CD8-positive, alpha-beta memory T cell (primary cell): ENCODE results near the gene PDZD2. TPM values are rescaled to one million over a fixed set of nuclear protein-coding genes. Genes with fewer than 3 reads are reported as not detected.

Experiments
- CTCF ChIA-PET: fragments of 350-600 bp; sonication (Branson Sonifier 250); formaldehyde crosslinking; loops from one replicate; lab custom pipeline; 2021; ENCODE audit warnings: antibody characterized with exemption; lab: Charles Lee
- POLR2A ChIA-PET: fragments of 350-600 bp; sonication (Branson Sonifier 250); formaldehyde crosslinking; loops from one replicate; lab custom pipeline; 2021; ENCODE audit warnings: antibody characterized with exemption; lab: Charles Lee
- DNase-seq, 5 donors: peaks; one replicate each; pipeline versions ENCODE4 v3.0.0 to v3.0.0-alpha.2; 2020 to 2022; ENCODE audit warnings: mixed read lengths in 1 of 5
- H3K27ac ChIP-seq: one replicate; pipeline ENCODE4 v1.7.0; 2013; ENCODE audit warnings: low read depth, mild to moderate bottlenecking, low read length, moderate library complexity
- H3K27me3 ChIP-seq: 2 replicates; pipeline ENCODE4 v1.7.0; 2013; ENCODE audit warnings: low read length, mild to moderate bottlenecking; ENCODE audit not compliant: insufficient read depth, poor library complexity, severe bottlenecking
- H3K36me3 ChIP-seq: 2 replicates; pipeline ENCODE4 v1.7.0; 2013; ENCODE audit warnings: mild to moderate bottlenecking, low read length, moderate library complexity; ENCODE audit not compliant: insufficient read depth
- H3K4me1 ChIP-seq: 2 replicates; pipeline ENCODE4 v1.7.0; 2013; ENCODE audit warnings: mild to moderate bottlenecking, low read length, moderate library complexity; ENCODE audit not compliant: insufficient read depth
- H3K4me3 ChIP-seq: 2 replicates; pipeline ENCODE4 v1.7.0; 2013; ENCODE audit warnings: mild to moderate bottlenecking, low read length
- H3K9me3 ChIP-seq: 2 replicates; pipeline ENCODE4 v1.7.0; 2013; ENCODE audit warnings: mild to moderate bottlenecking, low read length
- H3K27ac Mint-ChIP-seq, 8 donors: one replicate each; pipeline ENCODE4 v1.8.0; 2020 to 2021; ENCODE audit warnings: mixed read lengths in 8 of 8, mild to moderate bottlenecking in 6 of 8, inconsistent platforms in 3 of 8, moderate library complexity in 3 of 8
- H3K27me3 Mint-ChIP-seq, 2 donors: one replicate each; pipeline ENCODE4 v1.8.0; 2020 to 2021; ENCODE audit warnings: mixed read lengths in 2 of 2, mild to moderate bottlenecking in 1 of 2, moderate library complexity in 1 of 2
- H3K36me3 Mint-ChIP-seq, 3 donors: one replicate each; pipeline ENCODE4 v1.8.0; 2020 to 2021; ENCODE audit warnings: mixed read lengths in 3 of 3, inconsistent platforms in 1 of 3, mild to moderate bottlenecking in 1 of 3
- H3K4me1 Mint-ChIP-seq, 3 donors: one replicate each; pipeline ENCODE4 v1.8.0; 2020 to 2021; ENCODE audit warnings: mixed read lengths in 3 of 3, inconsistent platforms in 1 of 3, mild to moderate bottlenecking in 1 of 3
- H3K4me3 Mint-ChIP-seq, 7 donors: one replicate each; pipeline ENCODE4 v1.8.0; 2020 to 2021; ENCODE audit warnings: mixed read lengths in 7 of 7, mild to moderate bottlenecking in 6 of 7, moderate library complexity in 4 of 7, inconsistent platforms in 2 of 7
- H3K9me3 Mint-ChIP-seq, 5 donors: one replicate each; pipeline ENCODE4 v1.8.0; 2020 to 2022; ENCODE audit warnings: mixed read lengths in 5 of 5, mild to moderate bottlenecking in 3 of 5, moderate library complexity in 2 of 5, inconsistent platforms in 1 of 5
- polyA plus RNA-seq: library from polyadenylated mRNA; unstranded; fragments of 300-500 nt; fragmentation: Illumina TruSeq; gene quantifications from one replicate; pipeline ENCODE4 v1.2.3, GENCODE V29; 2021
- total RNA-seq, 2 experiments: library from RNA; stranded (reverse); gene quantifications; one replicate each; pipeline ENCODE4 v1.2.3, GENCODE V29; 2021

PDZD2 gene
- total and polyA plus RNA-seq, 3 experiments from 2014 or later, result 0.15 to 0.40 (median 0.27) TPM

- POLR2A ChIA-PET, result no interaction called here
- H3K9me3 Mint-ChIP-seq, result peaks cover 0 to 4% (median 0%) of the 10 kb centered on the region in 5 donors
- no peak overlapping the region for H3K27ac Mint-ChIP-seq
- Histone ChIP-seq H3K4me3 (no peak overlapping the region), H3K27me3 (no peaks in the 10 kb centered on the region), H3K27ac (no peak overlapping the region), H3K9me3 (no peaks in the 10 kb centered on the region), H3K36me3 (no peaks in the 10 kb centered on the region), H3K4me1 (no peaks in the 10 kb centered on the region)
- peaks cover 0 to 4% (median 0%) of the 10 kb centered on the region in 3 donors for H3K36me3 Mint-ChIP-seq
- CTCF ChIA-PET, result no interaction called here
- H3K27me3 Mint-ChIP-seq, result no peaks in the 10 kb centered on the region
- H3K4me1 Mint-ChIP-seq, result no peaks in the 10 kb centered on the region
- H3K4me3 Mint-ChIP-seq, result no peak overlapping the region
- DNase-seq, result no peak
Observed at GRCh38 chr5:32044434-32044833, 405.5 kb downstream of the PDZD2 start.

GRCh38 chr5:32044939-32045338 is 406.0 kb downstream of the PDZD2 start:
- H3K9me3 ChIP-seq, result no peaks in the 10 kb centered on the region
- Mint-ChIP-seq H3K9me3 (peaks cover 0 to 4% (median 0%) of the 10 kb centered on the region in 5 donors), H3K4me3 (no peak overlapping the region), H3K36me3 (peaks cover 0 to 4% (median 0%) of the 10 kb centered on the region in 3 donors), H3K4me1 (no peaks in the 10 kb centered on the region), H3K27me3 (no peaks in the 10 kb centered on the region), H3K27ac (no peak overlapping the region)
- no peaks in the 10 kb centered on the region for H3K4me1 ChIP-seq
- ChIA-PET CTCF (no interaction called here), POLR2A (no interaction called here)
- no peak overlapping the region for H3K4me3 ChIP-seq
- H3K36me3 ChIP-seq, result no peaks in the 10 kb centered on the region
- no peak for DNase-seq
- H3K27me3 ChIP-seq, result no peaks in the 10 kb centered on the region
- H3K27ac ChIP-seq, result no peak overlapping the region

- Mint-ChIP-seq H3K36me3 (no peaks in the 10 kb centered on the region), H3K27me3 (no peaks in the 10 kb centered on the region), H3K4me1 (no peaks in the 10 kb centered on the region), H3K9me3 (peaks cover 0 to 1% (median 0%) of the 10 kb centered on the region in 5 donors), H3K4me3 (no peak overlapping the region), H3K27ac (no peak overlapping the region)
- Histone ChIP-seq H3K4me3 (no peak overlapping the region), H3K27ac (no peak overlapping the region), H3K36me3 (no peaks in the 10 kb centered on the region), H3K9me3 (no peaks in the 10 kb centered on the region), H3K27me3 (no peaks in the 10 kb centered on the region), H3K4me1 (no peaks in the 10 kb centered on the region)
- POLR2A ChIA-PET, result no interaction called here
- no peak for DNase-seq
- CTCF ChIA-PET, result no interaction called here
Observed at GRCh38 chr5:32047056-32047455, 408.1 kb downstream of the PDZD2 start.

DNA sequence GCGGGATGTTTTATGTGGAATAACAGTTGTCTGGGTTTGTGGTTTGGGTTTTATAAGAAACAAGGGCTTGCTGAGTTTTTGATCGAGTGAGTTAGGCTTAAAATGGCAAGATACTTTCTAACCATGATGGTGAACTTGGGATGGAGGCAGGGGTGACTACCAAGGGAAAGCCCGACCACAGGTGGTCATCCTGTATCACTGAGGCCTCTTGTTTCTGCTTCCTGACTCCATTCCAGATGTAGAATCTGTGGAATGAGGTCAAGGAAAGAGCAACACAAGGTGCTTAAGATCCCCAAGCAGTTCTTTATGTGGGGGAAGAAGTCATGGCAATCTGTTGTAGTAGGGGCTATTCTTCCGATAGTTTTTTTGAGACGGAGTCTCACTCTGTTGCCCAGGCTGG is 412.9 kb downstream of the PDZD2 start:
- H3K27me3 Mint-ChIP-seq, result no peaks in the 10 kb centered on the region
- Histone ChIP-seq H3K27me3 (no peaks in the 10 kb centered on the region), H3K27ac (no peak overlapping the region), H3K4me3 (no peak overlapping the region), H3K36me3 (no peaks in the 10 kb centered on the region), H3K9me3 (no peaks in the 10 kb centered on the region), H3K4me1 (no peaks in the 10 kb centered on the region)
- no peak for DNase-seq
- no peak overlapping the region for H3K27ac Mint-ChIP-seq
- POLR2A ChIA-PET, result no interaction called here
- H3K36me3 Mint-ChIP-seq, result no peaks in the 10 kb centered on the region
- H3K4me1 Mint-ChIP-seq, result no peaks in the 10 kb centered on the region
- no peak overlapping the region for H3K4me3 Mint-ChIP-seq
- CTCF ChIA-PET, result no interaction called here
- H3K9me3 Mint-ChIP-seq, result no peaks in the 10 kb centered on the region

DNA sequence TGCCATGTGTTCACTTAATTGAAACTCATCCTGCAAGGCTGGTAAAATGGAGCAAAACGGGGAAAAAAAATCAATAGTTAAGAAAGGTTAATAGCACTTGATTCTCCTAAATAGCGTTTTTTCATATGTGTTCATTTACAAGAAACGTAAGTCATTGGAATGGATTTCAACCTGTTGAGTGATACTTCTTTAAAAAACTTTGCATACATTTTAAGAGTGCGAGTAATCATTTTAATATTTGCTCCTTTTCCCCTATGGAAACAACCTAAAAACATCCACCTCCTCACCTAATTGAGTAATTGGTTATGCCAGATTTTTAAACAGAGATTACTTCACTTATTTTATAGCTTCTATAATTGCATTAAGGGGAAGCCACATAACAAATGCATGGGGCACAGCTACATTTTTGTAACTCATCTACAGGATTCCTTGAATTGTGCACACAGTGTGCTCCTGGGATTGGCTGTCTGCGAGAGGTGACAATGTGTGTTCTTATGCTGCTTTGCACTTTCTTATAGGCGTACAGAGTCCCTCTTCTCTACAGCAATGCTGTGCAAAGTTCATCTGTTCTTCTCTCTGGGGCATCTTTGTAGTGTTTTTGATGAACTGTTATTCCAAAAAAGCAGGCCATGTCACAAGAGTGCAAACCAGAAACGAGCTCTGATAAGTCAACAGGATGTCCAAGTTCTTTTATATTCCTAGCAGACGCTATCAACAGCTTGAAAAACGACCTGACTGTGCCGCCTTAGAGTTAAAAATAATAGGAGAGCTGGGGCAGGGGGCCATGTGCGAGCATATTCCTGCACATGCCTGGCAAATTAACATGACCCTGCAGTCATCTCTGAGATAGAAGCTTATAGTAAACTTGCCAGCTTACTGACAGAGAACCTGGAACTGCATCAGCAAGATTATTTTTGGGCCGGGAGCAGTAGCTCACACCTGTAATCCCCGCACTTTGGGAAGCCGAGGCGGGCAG is 417.2 kb downstream of the PDZD2 start:
- Histone ChIP-seq H3K27ac (no peak overlapping the region), H3K4me1 (no peaks in the 10 kb centered on the region), H3K4me3 (no peak overlapping the region), H3K9me3 (no peaks in the 10 kb centered on the region), H3K27me3 (no peaks in the 10 kb centered on the region), H3K36me3 (no peaks in the 10 kb centered on the region)
- no peaks in the 10 kb centered on the region for H3K4me1 Mint-ChIP-seq
- H3K9me3 Mint-ChIP-seq, result peaks cover 0 to 2% (median 0%) of the 10 kb centered on the region in 5 donors
- CTCF ChIA-PET, result no interaction called here
- peaks cover 3 to 5% of the 10 kb centered on the region in 2 donors for H3K27me3 Mint-ChIP-seq
- no peak overlapping the region for H3K4me3 Mint-ChIP-seq
- no peak for DNase-seq
- POLR2A ChIA-PET, result no interaction called here
- H3K27ac Mint-ChIP-seq, result no peak overlapping the region
- H3K36me3 Mint-ChIP-seq, result no peaks in the 10 kb centered on the region

DNA sequence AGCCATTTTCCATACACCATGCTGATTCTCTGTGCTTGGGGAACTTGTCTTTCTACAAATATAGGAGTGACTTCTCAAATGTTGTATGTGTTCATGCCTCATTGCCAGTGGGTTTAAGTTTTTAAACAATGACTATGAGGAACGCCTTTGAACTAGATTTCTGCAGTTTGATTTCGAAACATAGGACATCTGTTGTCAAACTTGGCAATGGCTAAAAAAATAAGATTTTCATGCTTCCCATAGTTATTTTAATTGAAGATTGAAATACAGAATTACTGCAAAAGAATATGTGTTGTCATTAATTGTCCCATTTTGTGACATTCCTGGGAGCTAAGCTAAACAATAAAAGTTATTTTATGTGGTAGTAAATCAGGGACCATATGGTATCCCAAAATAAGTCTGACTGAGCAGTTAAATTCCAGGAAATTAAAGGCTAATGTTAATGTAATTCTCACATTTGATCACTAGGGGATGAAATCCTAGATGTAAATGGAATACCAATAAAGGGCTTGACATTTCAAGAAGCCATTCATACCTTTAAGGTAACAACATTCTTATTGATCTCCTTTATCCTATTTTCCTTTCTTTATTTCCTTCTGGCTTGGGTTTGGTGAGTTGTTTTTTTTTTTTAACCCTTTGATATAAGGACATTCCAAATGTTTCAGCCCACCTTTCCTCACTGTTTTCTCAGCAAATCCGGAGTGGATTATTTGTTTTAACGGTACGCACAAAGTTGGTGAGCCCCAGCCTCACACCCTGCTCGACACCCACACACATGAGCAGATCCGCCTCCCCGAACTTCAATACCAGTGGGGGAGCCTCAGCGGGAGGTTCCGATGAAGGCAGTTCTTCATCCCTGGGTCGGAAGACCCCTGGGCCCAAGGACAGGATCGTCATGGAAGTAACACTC is 418.5 kb downstream of the PDZD2 start:
- no peaks in the 10 kb centered on the region for H3K27me3 ChIP-seq
- no peak overlapping the region for H3K27ac ChIP-seq
- no peaks in the 10 kb centered on the region for H3K36me3 ChIP-seq
- no peak overlapping the region for H3K4me3 ChIP-seq
- ChIA-PET POLR2A (no interaction called here), CTCF (no interaction called here)
- H3K4me1 ChIP-seq, result no peaks in the 10 kb centered on the region
- Mint-ChIP-seq H3K9me3 (peaks cover 0 to 2% (median 0%) of the 10 kb centered on the region in 5 donors), H3K27me3 (peaks cover 3 to 5% of the 10 kb centered on the region in 2 donors), H3K4me1 (no peaks in the 10 kb centered on the region), H3K36me3 (no peaks in the 10 kb centered on the region), H3K4me3 (no peak overlapping the region), H3K27ac (no peak overlapping the region)
- H3K9me3 ChIP-seq, result no peaks in the 10 kb centered on the region
- no peak for DNase-seq

DNA sequence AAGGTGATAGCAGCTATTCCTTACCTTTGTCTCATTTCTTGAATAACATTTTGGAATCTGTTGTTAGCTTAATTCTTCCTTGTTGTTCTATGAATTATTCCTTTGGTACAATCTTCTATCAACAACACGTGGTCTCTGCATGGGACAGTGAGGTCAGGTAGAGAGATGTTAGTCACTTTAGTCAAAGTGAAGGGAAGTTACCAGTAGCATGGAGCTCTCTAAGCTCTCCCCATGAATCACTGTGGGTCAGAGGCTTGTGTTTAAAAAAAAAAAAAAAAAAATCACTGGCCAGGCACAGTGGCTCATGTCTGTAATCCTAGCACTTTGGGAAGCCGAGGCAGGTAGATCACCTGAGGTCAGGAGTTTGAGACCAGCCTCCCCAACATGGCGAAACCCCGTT is 419.2 kb downstream of the PDZD2 start:
- Mint-ChIP-seq H3K36me3 (no peaks in the 10 kb centered on the region), H3K4me1 (no peaks in the 10 kb centered on the region), H3K27ac (no peak overlapping the region), H3K4me3 (no peak overlapping the region), H3K9me3 (peaks cover 0 to 2% (median 0%) of the 10 kb centered on the region in 5 donors), H3K27me3 (peaks cover 3 to 5% of the 10 kb centered on the region in 2 donors)
- CTCF ChIA-PET, result no interaction called here
- no peak for DNase-seq
- POLR2A ChIA-PET, result no interaction called here
- H3K27ac ChIP-seq, result no peak overlapping the region
- H3K36me3 ChIP-seq, result no peaks in the 10 kb centered on the region
- no peaks in the 10 kb centered on the region for H3K27me3 ChIP-seq
- H3K4me3 ChIP-seq, result no peak overlapping the region
- no peaks in the 10 kb centered on the region for H3K4me1 ChIP-seq
- H3K9me3 ChIP-seq, result no peaks in the 10 kb centered on the region

DNA sequence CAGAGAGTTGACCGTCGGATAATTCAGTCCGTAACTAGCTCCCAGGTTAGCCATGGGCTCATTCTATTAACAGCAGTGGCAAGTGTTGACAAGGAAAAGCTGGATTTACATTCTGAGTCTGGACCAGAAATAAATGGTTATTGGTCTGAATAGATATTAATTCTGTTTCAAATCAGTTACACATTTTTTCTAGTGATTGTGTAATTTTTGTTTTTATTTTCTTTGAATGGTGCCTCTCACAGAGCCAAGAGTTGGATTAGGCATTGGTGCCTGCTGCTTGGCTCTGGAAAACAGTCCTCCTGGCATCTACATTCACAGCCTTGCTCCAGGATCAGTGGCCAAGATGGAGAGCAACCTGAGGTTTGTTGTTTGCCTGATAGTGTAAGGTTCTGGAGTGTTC is 420.1 kb downstream of the PDZD2 start:
- Histone ChIP-seq H3K27me3 (no peaks in the 10 kb centered on the region), H3K4me1 (no peaks in the 10 kb centered on the region), H3K4me3 (no peak overlapping the region), H3K36me3 (no peaks in the 10 kb centered on the region), H3K9me3 (no peaks in the 10 kb centered on the region), H3K27ac (no peak overlapping the region)
- no peak for DNase-seq
- CTCF ChIA-PET, result no interaction called here
- peaks cover 3 to 7% of the 10 kb centered on the region in 2 donors for H3K27me3 Mint-ChIP-seq
- no peak overlapping the region for H3K27ac Mint-ChIP-seq
- H3K36me3 Mint-ChIP-seq, result no peaks in the 10 kb centered on the region
- POLR2A ChIA-PET, result no interaction called here
- no peak overlapping the region for H3K4me3 Mint-ChIP-seq
- no peaks in the 10 kb centered on the region for H3K4me1 Mint-ChIP-seq
- peaks cover 0 to 2% (median 0%) of the 10 kb centered on the region in 5 donors for H3K9me3 Mint-ChIP-seq
